Pons (tissue), 1 donor: Measurements from ENCODE around the gene YIF1A.

Experiments
- DNase-seq: peaks from one replicate; pipeline ENCODE4 v3.0.0-alpha.2; 2016; ENCODE audit warnings: low spot score

Gene YIF1A

GRCh38 chr11:66243782-66244535 lies 45.0 kb downstream of the YIF1A start:
- no peak for DNase-seq

- no peak for DNase-seq
Measured at GRCh38 chr11:66242095-66242765, 46.7 kb downstream of the YIF1A start.

DNA sequence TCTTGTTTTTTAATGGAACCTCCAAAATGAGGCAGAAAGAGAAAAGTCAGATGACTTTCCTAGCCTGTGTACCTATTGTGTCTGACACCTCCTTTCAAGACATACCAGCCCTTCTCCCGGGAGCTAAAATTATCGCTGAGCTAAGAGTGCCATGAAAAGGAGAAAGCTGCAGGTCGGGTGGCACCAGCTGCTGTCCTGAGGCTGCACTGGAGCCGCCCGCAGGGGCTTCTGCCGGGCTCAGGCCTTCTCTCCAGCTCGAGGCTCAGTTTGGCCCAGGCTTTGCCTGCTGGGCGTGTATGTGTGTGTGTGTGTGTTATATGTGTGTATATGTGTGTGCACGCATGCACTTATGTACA lies 48.2 kb downstream of the YIF1A start:
- no peak for DNase-seq

- no peak for DNase-seq
Measured at GRCh38 chr11:66239998-66240780, 48.8 kb downstream of the YIF1A start.

- no peak for DNase-seq
Measured at GRCh38 chr11:66239511-66239910, 49.4 kb downstream of the YIF1A start.

GRCh38 chr11:66238786-66239413 lies 50.0 kb downstream of the YIF1A start:
- no peak for DNase-seq

DNA sequence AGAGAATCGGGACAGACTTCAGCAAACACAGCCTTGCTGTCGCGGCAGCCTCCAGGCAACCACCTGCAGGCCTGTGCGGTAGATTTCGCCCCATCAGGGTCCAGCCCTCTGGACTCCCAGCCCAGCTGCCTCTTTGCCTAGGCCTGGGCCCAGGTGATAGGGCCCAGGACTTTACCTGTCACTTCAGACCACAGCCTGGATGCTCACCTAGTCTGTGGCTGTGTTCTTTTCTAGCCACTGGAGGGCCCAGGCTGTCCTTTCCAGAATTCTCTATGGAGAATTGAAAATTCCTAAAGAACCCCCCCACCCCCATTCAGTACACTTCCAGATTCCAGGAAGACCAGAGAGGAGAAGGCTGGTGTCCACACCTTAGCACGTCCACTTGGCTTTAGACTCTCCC lies 51.1 kb downstream of the YIF1A start:
- DNase-seq, result no peak

- no peak for DNase-seq
Measured at GRCh38 chr11:66235141-66235540, 53.8 kb downstream of the YIF1A start.
